Activated CD4-positive, alpha-beta T cell treated with anti-CD3 and anti-CD28 coated beads, Interleukin-2, Interleukin-6, amounts not matched to agents 100 ng/mL and 50 ng/mL, durations not matched to agents 16 hours and 8 hours (primary cell): Measurements from ENCODE around the gene EIF4H.

Source experiments
- DNase-seq: peaks from one replicate; pipeline ENCODE4 v3.0.0-alpha.2; 2020

The EIF4H gene

DNA sequence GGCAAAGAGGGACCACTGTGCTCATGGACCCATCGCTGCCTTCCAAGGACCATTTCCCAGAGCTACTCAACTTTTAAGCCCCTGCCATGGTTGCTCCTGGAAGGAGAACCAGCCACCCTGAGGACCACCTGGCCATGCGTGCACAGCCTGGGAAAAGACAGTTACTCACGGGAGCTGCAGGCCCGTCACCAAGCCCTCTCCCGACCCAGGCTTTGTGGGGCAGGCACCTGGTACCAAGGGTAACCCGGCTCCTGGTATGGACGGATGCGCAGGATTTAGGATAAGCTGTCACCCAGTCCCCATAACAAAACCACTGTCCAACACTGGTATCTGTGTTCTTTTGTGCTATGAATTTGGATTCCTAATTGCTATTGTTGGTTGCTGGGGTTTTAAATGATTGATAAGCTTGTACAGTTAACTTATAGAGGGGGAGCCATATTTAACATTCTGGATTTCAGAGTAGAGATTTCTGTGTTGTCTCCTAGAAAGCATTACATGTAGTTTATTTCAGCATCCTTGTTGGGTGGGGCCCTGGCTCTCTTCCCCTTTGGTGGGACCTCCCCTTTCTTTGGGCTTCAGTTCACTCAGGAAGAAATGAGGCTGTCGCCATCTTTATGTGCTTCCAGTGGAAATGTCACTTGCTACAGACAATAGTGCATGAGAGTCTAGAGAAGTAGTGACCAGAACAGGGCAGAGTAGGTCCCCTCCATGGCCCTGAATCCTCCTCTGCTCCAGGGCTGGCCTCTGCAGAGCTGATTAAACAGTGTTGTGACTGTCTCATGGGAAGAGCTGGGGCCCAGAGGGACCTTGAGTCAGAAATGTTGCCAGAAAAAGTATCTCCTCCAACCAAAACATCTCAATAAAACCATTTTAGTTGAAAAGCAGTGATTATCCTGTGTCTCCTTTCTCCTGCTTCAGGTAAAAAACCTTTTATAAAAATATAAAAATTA lies 55.1 kb downstream of the EIF4H start:
- no peak for DNase-seq

DNA sequence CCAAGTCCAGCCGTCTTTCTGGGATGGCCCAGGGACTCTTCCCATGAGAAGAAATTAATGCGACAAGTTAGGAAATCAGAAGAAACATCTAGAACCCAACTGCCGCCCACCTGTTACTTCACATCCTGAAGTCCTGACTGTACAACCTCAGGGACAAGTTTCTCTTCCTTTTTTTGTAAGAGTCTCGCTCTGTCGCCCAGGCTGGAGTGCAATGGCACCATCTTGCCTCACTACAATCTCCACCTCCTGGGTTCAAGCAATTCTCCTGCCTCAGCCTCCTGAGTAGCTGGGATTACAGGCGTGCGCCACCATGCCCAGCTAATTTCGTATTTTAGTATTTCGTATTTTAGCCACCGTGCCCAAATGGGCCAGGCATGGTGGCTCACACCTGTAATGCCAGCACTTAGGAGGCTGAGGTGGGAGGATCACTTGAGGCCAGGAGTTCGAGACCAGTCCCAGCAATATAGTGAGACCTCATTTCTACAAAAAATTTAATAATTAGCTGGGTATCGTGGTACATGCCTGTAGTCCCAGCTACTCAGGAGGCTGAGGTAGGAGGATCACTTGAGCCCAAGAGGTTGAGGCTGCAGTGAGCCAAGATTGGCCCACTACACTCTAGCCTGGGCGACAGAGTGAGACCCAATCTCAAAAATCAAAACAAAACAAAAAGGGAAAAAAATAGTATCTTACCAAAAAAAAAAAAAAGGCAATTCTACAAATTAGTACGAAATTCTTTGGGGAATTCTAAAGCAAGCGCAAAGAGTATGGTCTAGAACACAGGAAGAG lies 56.5 kb downstream of the EIF4H start:
- DNase-seq: no peak

DNA sequence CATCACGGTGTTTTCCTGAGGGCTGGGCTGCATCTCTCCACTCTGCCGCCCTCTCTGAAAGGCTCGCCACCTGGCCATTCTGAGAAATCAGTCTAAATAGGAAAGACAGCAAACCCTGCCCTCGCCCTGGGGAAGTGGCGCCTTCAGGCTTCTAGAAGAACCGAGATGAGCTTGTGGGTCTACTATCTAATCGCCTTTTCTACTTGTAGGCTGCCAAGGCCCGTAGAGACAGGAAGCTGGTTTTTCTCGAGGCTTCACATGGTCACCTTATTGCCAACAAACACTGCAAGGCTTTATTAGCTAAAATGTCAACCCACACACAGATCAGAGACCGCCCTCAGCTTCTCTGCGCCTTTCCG lies 57.1 kb downstream of the EIF4H start:
- DNase-seq: no peak

DNA sequence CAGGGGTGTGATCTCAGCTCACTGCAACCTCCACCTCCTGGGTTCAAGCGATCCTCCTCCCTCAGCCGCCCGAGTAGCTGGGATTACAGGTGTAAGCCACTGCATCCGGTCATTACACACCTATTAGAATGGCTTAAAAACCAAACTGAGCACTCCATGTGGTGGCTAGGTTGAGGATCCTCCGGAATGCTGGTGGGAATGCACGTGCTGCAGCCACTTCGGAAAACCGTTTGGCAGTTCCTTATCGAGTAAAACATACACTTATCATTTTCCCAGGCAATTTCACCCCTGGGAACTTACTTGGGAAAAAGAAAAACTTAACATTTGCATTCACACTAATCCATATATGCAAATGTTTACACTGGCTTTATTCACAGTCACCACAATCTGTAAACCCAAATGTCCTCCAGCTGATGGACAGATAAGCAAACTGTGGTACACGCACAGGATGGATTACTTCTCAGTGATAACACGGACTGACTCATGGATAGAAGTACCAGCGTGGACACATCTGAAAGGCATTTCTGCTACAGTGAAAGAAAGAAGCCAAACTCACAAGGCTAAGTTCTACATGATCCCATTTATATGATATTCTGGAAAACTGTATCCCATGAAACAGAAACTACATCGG lies 59.6 kb downstream of the EIF4H start:
- no peak for DNase-seq

DNA sequence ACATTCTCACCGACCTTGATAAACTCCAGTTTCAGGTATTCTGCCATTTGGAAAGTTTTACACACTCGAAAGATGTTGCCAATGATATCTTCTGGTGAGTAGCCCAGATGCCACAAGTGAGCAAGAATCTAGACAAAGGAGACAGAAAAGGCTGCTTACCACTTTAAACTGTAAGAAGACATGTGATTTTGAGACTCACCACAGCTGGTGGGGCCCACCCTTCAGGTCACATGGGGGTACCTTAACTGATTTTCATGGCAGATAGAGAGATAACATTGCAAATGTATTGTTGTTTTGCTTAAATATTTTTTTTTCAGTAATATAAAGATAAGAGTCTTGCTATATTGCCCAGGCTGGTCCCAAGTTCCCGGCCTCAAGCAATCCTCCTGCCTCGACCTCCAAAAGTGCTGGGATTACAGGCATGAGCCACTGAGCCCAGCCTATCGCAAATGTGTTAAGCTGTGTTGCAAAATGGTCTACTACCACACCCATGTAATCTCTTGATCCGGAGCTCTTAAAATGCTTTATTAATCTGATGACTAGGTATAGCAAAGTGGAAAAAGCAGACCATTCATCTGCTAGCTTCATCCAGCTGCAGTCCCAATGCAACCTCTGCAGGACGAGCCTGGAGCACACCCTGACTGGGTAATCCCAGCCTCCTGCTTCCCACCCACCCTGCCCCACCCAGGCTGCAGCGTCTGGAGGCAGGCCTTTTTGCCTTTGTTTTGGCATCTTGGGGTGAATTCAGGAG lies 61.5 kb downstream of the EIF4H start:
- DNase-seq: no peak

DNA sequence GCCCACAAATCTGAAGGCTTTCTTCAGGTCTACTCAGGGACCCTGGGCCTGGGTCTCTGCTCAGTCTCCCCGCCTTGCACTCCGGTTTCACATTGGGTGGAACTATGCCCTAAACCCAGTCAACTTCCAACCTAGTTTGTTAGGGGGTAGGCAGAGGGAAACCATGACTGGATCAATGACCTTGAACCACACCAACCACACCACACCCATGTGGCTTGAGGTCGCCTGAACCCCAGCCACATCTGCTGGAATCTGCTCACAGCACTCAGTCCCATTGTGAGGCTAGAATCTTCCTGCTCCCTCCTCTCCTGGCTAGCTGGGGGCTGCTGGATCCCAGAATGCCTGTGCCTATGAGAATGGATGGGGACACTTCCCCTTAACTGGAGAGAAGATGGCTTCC lies 62.1 kb downstream of the EIF4H start:
- peak; percentile 28 for DNase-seq

DNA sequence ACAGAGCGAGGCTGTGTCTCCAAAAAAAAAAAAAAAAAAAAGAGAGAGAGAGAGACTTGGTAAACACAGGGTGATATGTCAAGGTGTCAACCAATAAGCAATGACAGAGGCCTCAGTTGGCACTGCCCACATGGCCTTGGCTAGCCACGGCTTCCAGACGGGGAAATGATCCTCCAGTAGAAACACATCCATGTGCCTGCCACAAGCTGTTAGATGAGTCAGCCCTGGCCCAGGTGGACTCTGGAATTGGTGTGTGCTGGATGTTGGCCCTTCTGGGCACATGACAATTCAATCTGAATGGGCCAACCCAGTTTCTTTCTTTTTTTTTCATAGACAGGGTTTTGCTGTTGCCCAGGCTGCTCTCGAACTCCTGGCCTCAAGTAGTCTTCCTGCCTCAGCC lies 66.3 kb downstream of the EIF4H start:
- DNase-seq: no peak

DNA sequence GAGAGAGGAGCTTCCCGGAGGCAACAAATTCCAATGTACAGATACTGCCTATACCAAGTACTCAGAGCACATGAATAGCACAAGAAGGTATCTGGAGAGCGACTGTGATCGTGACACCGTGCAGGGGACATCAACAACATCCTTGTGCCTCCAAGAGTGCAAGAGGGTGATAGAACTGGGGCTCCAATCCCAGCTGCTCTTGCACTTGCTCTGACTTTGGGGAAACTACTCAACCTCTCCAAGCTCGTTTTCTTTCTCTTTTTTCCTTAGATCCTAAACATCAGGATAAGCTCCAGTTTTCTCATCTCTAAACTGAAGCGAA lies 67.9 kb downstream of the EIF4H start:
- DNase-seq: no peak

DNA sequence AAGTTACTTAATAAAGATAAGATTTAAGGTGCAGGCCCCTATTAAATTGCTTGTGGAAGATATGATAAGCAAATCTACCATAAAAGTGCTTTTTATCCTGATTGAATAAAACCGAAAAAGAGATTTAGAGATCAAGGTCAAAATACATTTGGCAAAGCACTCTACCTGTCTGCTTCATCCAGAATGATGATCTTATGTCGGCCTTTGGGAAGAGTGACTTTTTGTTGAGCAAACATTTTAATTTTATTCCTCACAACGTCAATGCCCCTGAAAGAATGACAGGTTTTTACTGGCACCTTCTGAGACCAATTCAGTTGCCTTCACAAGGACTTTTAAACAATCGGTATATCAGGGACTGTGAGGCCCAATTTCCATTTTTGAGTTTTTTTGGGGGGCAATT lies 72.3 kb downstream of the EIF4H start:
- DNase-seq: no peak
